GM12872 (cell line): Measurements from ENCODE around the gene COMTD1.
A peak's percentile ranks its signal among the peaks of the same experiment; 100 is the strongest.

ENCODE experiments used
- CTCF ChIP-seq: IDR thresholded peaks from 3 replicates; pipeline ENCODE4 v1.5.1; 2011; ENCODE audit warnings: low read depth, mild to moderate bottlenecking, low read length, moderate library complexity; ENCODE audit not compliant: insufficient read depth

Gene COMTD1

GRCh38 chr10:75234683-75235374 lies 928 bp downstream of the COMTD1 start:
- 0 out of 3 replicates have a peak, but pooled peaks have one; percentile 28 for TF ChIP-seq CTCF

- no peak for TF ChIP-seq CTCF
Observed at GRCh38 chr10:75234017-75234682, 1.6 kb downstream of the COMTD1 start.

GRCh38 chr10:75233444-75234016 lies 2.2 kb downstream of the COMTD1 start:
- TF ChIP-seq CTCF, result no peak

- TF ChIP-seq CTCF, result no peak
Observed at GRCh38 chr10:75231672-75232581, 3.8 kb downstream of the COMTD1 start.

- peak; percentile 91 for TF ChIP-seq CTCF
Observed at GRCh38 chr10:75230600-75231038, 5.1 kb downstream of the COMTD1 start.

- TF ChIP-seq CTCF, result no peak
Observed at GRCh38 chr10:75229971-75230370, 5.8 kb downstream of the COMTD1 start.

GRCh38 chr10:75228834-75229233 lies 6.9 kb downstream of the COMTD1 start:
- TF ChIP-seq CTCF, result no peak
